ENCODE data around the gene INSM2.

Gene INSM2

GRCh38 chr14:35539969-35540368 lies 6.0 kb downstream of the INSM2 start:
- no peak for DNase-seq (ENCODE audit: low read depth in 2 of 3, low spot score in 1 of 3)

- no peak for DNase-seq (ENCODE audit: low read depth in 2 of 3, low spot score in 1 of 3)
Observed at GRCh38 chr14:35543006-35543405, 9.0 kb downstream of the INSM2 start.

GRCh38 chr14:35549551-35549950 lies 15.6 kb downstream of the INSM2 start:
- DNase-seq (ENCODE audit: low read depth in 2 of 3, low spot score in 1 of 3) = no peak

- no peak for DNase-seq (ENCODE audit: low read depth in 2 of 3, low spot score in 1 of 3)
Observed at GRCh38 chr14:35551081-35551480, 17.1 kb downstream of the INSM2 start.

GRCh38 chr14:35553808-35554207 lies 19.8 kb downstream of the INSM2 start:
- no peak for DNase-seq (ENCODE audit: low read depth in 2 of 3, low spot score in 1 of 3)

- no peak for DNase-seq (ENCODE audit: low read depth in 2 of 3, low spot score in 1 of 3)
Observed at GRCh38 chr14:35556548-35556947, 22.6 kb downstream of the INSM2 start.

- no peak for DNase-seq (ENCODE audit: low read depth in 2 of 3, low spot score in 1 of 3)
Observed at GRCh38 chr14:35557221-35557747, 23.3 kb downstream of the INSM2 start.

GRCh38 chr14:35558680-35559079 lies 24.7 kb downstream of the INSM2 start:
- DNase-seq (ENCODE audit: low read depth in 2 of 3, low spot score in 1 of 3) = no peak

GRCh38 chr14:35565871-35566464 lies 32.0 kb downstream of the INSM2 start:
- DNase-seq (ENCODE audit: low read depth in 2 of 3, low spot score in 1 of 3) = no peak

- no peak for DNase-seq (ENCODE audit: low read depth in 2 of 3, low spot score in 1 of 3)
Observed at GRCh38 chr14:35571598-35571997, 37.6 kb downstream of the INSM2 start.

GRCh38 chr14:35573911-35574310 lies 39.9 kb downstream of the INSM2 start:
- no peak for DNase-seq (ENCODE audit: low read depth in 2 of 3, low spot score in 1 of 3)

- DNase-seq (ENCODE audit: low read depth in 2 of 3, low spot score in 1 of 3) = no peak
Observed at GRCh38 chr14:35576260-35576659, 42.3 kb downstream of the INSM2 start.

GRCh38 chr14:35576856-35577255 lies 42.9 kb downstream of the INSM2 start:
- no peak for DNase-seq (ENCODE audit: low read depth in 2 of 3, low spot score in 1 of 3)

- no peak for DNase-seq (ENCODE audit: low read depth in 2 of 3, low spot score in 1 of 3)
Observed at GRCh38 chr14:35578135-35578534, 44.2 kb downstream of the INSM2 start.

GRCh38 chr14:35578639-35579038 lies 44.7 kb downstream of the INSM2 start:
- no peak for DNase-seq (ENCODE audit: low read depth in 2 of 3, low spot score in 1 of 3)

Measured in stimulated activated CD4-positive, alpha-beta T cell treated with anti-CD3 and anti-CD28 coated beads, Interleukin-12 subunit alpha, Interleukin-12 subunit beta, amount 100 ng/mL, for 48 hours (primary cell).